ENCODE measurements around the gene WNK2. TPM values are rescaled to one million over a fixed set of nuclear protein-coding genes. Genes with fewer than 3 reads are reported as not detected.
"Not testable (repeated sequence)": the region's sequence is repeated elsewhere in the genome, so short reads cannot be mapped to it uniquely, and the experiment has no call there.

Gene WNK2
- total RNA-seq, 2 experiments from 2014 or later: 3.3 to 4.6 TPM

- H3K27ac Mint-ChIP-seq; H3K27me3 Mint-ChIP-seq; CTCF ChIA-PET; POLR2A ChIA-PET; H3K36me3 Mint-ChIP-seq (ENCODE audit: low read depth); H3K4me3 Mint-ChIP-seq; intact Hi-C loops (cut with DNase I, micrococcal nuclease); ATAC-seq; H3K4me1 Mint-ChIP-seq; DNase-seq: not testable (repeated sequence)
- H3K9me3 Mint-ChIP-seq (ENCODE audit: low read depth): peaks cover 15% of the 10 kb centered on the region
Observed at GRCh38 chr9:93338196-93338595, 154.3 kb downstream of the WNK2 start.

DNA sequence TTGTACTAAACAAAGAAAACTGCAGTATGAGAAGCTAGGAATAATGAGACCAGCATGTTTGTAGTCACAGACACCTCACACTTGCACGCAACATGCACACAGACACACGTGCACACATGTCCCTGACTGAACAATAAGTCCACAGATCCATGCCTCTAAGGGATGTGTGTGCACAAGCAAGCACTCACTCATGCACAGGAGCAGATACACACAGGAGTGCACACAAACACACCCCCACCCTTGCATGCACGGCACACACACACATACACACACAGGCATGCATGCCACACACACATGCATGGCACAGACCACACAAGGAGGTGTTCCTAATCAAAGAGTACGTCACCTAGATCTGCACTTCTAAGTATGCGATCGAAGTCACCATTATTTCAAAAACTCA is 156.2 kb downstream of the WNK2 start:
- POLR2A ChIA-PET: no interaction called here
- H3K4me1 Mint-ChIP-seq: no peaks in the 10 kb centered on the region
- no peak for ATAC-seq
- no peaks in the 10 kb centered on the region for H3K36me3 Mint-ChIP-seq (ENCODE audit: low read depth)
- intact Hi-C loops (cut with DNase I, micrococcal nuclease): no loop called here
- CTCF ChIA-PET: no interaction called here
- peaks cover 9% of the 10 kb centered on the region for H3K27me3 Mint-ChIP-seq
- H3K9me3 Mint-ChIP-seq (ENCODE audit: low read depth): peaks cover 15% of the 10 kb centered on the region
- H3K27ac Mint-ChIP-seq: no peak overlapping the region
- DNase-seq: no peak
- H3K4me3 Mint-ChIP-seq: no peak overlapping the region

DNA sequence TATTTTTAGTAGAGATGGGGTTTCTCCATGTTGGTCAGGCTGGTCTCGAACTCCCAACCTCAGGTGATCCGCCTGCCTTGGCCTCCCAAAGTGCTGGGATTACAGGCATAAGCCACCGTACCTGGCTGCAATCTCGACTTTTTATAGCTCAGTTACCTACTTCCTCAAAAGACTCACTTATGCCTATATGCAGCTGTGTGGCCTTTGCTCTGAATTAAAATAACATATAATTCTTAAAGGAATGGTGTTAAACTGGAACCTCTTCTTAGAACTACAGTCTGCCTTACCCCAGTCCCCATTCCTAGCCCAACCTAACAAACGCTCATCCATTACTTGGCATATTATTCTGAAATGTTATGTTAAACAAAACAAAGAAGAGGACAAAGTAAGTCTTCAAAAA is 157.9 kb downstream of the WNK2 start:
- POLR2A ChIA-PET; intact Hi-C loops (cut with DNase I, micrococcal nuclease); ATAC-seq; H3K36me3 Mint-ChIP-seq (ENCODE audit: low read depth); H3K4me1 Mint-ChIP-seq; H3K27ac Mint-ChIP-seq; H3K4me3 Mint-ChIP-seq; DNase-seq: not testable (repeated sequence)
- H3K27me3 Mint-ChIP-seq: peaks cover 20% of the 10 kb centered on the region
- CTCF ChIA-PET: interaction anchor here (0.6 kb wide), 1 partner anchor 361 kb away, joined by 3 read pairs; no protein-coding TSS in a partner anchor
- H3K9me3 Mint-ChIP-seq (ENCODE audit: low read depth): peaks cover 15% of the 10 kb centered on the region

DNA sequence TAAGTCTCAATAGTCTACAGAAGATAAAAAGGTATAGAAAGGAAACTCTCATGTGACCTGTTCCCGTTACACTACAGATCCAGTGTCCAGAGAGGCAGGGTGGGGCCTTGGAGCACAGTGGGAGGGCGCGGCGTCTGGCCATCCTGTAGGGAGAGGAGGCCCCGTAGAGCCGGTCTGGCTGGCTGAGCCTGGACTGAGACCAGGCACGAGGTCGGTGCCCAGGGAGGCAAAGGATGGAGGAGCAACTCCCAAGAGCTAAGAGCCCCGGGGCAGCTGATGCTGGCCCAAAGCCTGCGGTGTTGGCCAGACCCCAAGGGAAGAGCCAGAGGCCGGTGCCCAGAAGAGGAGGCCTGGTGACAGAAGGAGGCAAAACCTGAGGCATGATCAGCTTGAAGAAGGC is 158.5 kb downstream of the WNK2 start:
- Mint-ChIP-seq H3K9me3 (ENCODE audit: low read depth) (peaks cover 15% of the 10 kb centered on the region), H3K27me3 (peaks cover 20% of the 10 kb centered on the region)
- CTCF ChIA-PET: interaction anchor here (0.6 kb wide), 1 partner anchor 362 kb away, joined by 3 read pairs; no protein-coding TSS in a partner anchor
- H3K4me3 Mint-ChIP-seq; DNase-seq; intact Hi-C loops (cut with DNase I, micrococcal nuclease); H3K27ac Mint-ChIP-seq; POLR2A ChIA-PET; H3K36me3 Mint-ChIP-seq (ENCODE audit: low read depth); ATAC-seq; H3K4me1 Mint-ChIP-seq: not testable (repeated sequence)

DNA sequence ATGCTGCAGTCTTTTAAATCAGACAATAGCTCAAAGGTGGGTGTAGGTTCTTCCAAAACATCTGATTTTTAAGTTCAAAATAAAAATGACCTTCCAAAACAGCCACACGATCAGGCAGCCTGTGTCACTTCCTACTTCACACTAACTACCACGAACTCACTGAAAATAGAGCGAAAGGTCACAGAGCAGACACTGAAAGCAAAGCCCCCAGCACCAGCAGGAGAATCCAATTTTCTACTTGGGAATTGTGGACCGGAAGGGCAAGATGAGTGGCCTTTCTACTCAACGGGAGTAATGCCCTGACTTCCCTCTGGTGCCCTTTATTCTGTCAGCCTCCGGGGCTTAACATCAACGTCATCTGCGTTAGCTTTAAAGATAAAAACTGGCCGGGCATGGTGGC is 159.7 kb downstream of the WNK2 start:
- ATAC-seq (no peak), DNase-seq (no peak)
- Mint-ChIP-seq H3K27me3 (peaks cover 22% of the 10 kb centered on the region), H3K27ac (no peak overlapping the region), H3K9me3 (ENCODE audit: low read depth) (peaks cover 3% of the 10 kb centered on the region), H3K4me3 (no peak overlapping the region), H3K36me3 (ENCODE audit: low read depth) (no peaks in the 10 kb centered on the region), H3K4me1 (peaks cover 3% of the 10 kb centered on the region)
- ChIA-PET CTCF (interaction anchor here (0.6 kb wide), 1 partner anchor 16 kb away, joined by 3 read pairs; no protein-coding TSS in a partner anchor), POLR2A (no interaction called here)
- intact Hi-C loops (cut with DNase I, micrococcal nuclease): no loop called here

DNA sequence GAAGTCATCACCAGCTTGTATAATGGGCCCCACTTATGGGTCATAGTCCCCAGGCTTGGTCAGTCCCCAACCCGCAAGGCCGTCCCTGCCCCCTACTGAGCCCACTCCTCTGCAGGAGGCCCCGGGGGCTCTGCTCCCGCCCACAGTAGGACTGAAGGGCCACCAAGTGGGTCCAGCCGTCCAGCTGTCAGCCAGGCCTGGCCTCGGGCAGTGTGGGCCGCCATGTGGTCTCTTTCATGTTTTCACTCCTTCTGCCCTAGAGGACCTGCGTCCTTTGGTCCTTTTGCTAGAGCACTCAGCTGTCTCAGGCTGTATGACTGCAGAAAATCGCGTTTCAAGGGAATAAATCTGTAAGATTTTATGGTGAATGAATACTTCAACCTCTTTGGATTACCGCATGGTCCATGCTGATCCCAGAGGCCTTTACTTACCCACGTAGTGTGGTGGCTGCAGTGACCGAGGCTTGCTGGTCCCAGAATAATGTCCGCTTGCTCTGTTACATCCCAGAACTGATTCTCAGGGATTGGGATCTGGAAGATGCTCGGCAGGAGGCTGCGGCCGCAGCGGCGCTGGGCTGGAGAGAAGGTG is 161.8 kb downstream of the WNK2 start:
- peaks cover 3% of the 10 kb centered on the region for H3K4me1 Mint-ChIP-seq
- POLR2A ChIA-PET: no interaction called here

GRCh38 chr9:93346231-93347112 is 162.5 kb downstream of the WNK2 start:
- Mint-ChIP-seq H3K9me3 (ENCODE audit: low read depth) (no peaks in the 10 kb centered on the region), H3K27ac (no peak overlapping the region), H3K36me3 (ENCODE audit: low read depth) (no peaks in the 10 kb centered on the region), H3K4me3 (peak overlapping the region; percentile 51), H3K4me1 (peaks cover 3% of the 10 kb centered on the region), H3K27me3 (peaks cover 27% of the 10 kb centered on the region)
- ChIA-PET POLR2A (no interaction called here), CTCF (interaction anchor here (0.6 to 1.0 kb wide), 2 partner anchors 12 to 171 kb away, joined by 3 to 4 read pairs; no protein-coding TSS in a partner anchor)
- DNase-seq (peak; percentile 30), ATAC-seq (no peak)
- intact Hi-C loops (cut with DNase I, micrococcal nuclease): no loop called here

More for the DNA sequence above, 161.8 kb downstream of the WNK2 start:
- no peak overlapping the region for H3K4me3 Mint-ChIP-seq
- intact Hi-C loops (cut with DNase I, micrococcal nuclease): no loop called here
- no peaks in the 10 kb centered on the region for H3K9me3 Mint-ChIP-seq (ENCODE audit: low read depth)
- H3K27me3 Mint-ChIP-seq: peaks cover 28% of the 10 kb centered on the region
- no peak overlapping the region for H3K27ac Mint-ChIP-seq
- no peaks in the 10 kb centered on the region for H3K36me3 Mint-ChIP-seq (ENCODE audit: low read depth)
- DNase-seq: no peak
- CTCF ChIA-PET: interaction anchor here (0.7 to 1.0 kb wide), 2 partner anchors 12 to 1250 kb away, joined by 3 to 4 read pairs; no protein-coding TSS in a partner anchor
- no peak for ATAC-seq

- H3K4me3 Mint-ChIP-seq; H3K27ac Mint-ChIP-seq; CTCF ChIA-PET; H3K36me3 Mint-ChIP-seq (ENCODE audit: low read depth); POLR2A ChIA-PET; ATAC-seq; H3K9me3 Mint-ChIP-seq (ENCODE audit: low read depth); DNase-seq; intact Hi-C loops (cut with DNase I, micrococcal nuclease); H3K4me1 Mint-ChIP-seq: not testable (repeated sequence)
- peaks cover 27% of the 10 kb centered on the region for H3K27me3 Mint-ChIP-seq
Observed at GRCh38 chr9:93347371-93347975, 163.5 kb downstream of the WNK2 start.

DNA sequence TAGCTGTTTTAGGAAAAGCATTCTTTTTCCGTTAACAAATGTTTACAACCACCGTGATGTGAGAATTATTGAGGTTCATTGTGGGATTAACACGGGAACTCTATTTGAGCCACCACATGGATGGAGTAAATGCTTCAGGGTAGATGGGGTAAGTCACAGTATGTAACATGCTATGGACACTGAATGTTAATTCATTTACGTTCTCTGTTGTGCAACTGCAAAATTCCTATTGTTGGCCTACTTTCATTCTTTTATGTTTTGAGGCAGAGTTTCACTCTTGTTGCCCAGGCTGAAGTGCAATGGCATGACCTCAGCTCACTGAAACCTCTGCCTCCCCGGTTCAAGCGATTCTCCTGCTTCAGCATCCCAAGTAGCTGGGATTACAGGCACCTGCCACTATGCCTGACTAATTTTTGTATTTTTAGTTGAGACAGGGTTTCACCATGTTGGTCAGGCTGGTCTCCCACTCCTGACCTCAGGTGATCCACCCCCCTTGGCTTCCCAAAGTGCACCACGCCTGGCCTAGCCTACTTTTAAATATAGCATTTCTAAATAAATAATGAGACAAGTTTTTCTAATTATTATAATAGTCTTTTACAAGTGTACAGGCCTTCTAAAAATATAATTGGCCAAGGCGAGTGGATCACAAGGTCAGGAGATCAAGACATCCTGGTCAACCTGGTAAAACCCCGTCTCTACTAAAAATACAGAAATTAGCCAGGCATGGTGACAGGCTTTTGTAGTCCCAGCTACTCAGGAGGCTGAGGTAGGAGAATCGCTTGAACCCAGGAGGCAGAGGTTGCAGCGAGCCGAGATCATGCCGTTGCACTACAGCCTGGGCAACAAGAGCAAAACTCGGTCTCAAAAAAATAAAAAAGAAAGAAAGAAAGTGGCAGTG is 169.7 kb downstream of the WNK2 start:
- ATAC-seq: not testable (repeated sequence)

DNA sequence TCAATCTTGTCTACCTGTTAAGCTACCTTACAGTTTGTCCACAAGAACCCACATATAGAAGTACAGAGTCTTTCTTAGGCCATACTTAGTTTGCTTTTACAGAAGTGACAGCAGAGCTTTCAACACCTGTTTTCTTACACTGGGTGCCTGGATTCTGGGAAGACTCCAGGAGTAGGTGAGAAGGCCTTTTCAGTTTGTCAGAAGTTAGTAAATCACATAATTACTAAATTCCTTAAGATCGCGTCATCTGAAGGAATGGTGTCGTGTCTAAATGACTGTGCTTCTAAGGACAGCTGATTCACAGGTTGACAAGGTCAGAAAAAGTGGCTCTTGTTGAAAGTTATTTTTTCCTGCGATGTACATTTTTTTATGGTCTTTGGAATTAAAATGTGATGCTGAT is 170.5 kb downstream of the WNK2 start:
- DNase-seq: no peak
- Mint-ChIP-seq H3K9me3 (ENCODE audit: low read depth) (no peaks in the 10 kb centered on the region), H3K27ac (no peak overlapping the region), H3K4me3 (no peak overlapping the region), H3K4me1 (peaks cover 9% of the 10 kb centered on the region), H3K27me3 (no peaks in the 10 kb centered on the region), H3K36me3 (ENCODE audit: low read depth) (no peaks in the 10 kb centered on the region)
- intact Hi-C loops (cut with DNase I, micrococcal nuclease): no loop called here
- CTCF ChIA-PET: no interaction called here
- POLR2A ChIA-PET: no interaction called here
- ATAC-seq: no peak

More for the DNA sequence above, 169.7 kb downstream of the WNK2 start:
- H3K27me3 Mint-ChIP-seq; H3K4me3 Mint-ChIP-seq; intact Hi-C loops (cut with DNase I, micrococcal nuclease); H3K4me1 Mint-ChIP-seq; CTCF ChIA-PET; DNase-seq; H3K9me3 Mint-ChIP-seq (ENCODE audit: low read depth); H3K36me3 Mint-ChIP-seq (ENCODE audit: low read depth); H3K27ac Mint-ChIP-seq; POLR2A ChIA-PET: not testable (repeated sequence)

DNA sequence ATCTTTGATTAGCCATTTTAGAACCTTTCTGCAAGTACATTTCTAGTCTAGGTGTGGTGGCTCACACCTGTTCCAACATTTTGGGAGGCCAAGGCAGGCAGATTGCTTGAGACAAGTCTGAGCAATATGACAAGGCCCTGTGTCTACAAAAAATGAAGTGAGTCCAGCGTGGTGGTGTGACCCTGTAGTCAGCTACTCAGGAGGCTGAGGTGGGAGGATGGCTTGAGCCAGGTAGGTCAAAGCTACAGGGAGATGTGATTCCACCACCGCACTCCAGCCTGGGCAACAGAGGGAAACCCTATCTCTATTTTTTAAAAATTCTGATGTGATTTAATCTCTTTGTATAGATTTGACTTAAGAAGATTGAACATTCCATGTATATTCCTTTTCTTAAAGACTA is 171.9 kb downstream of the WNK2 start:
- CTCF ChIA-PET: interaction anchor here (0.7 kb wide), 1 partner anchor 591 kb away, joined by 3 read pairs; no protein-coding TSS in a partner anchor
- Mint-ChIP-seq H3K4me1 (peaks cover 9% of the 10 kb centered on the region), H3K4me3 (no peak overlapping the region), H3K27me3 (no peaks in the 10 kb centered on the region), H3K27ac (no peak overlapping the region), H3K36me3 (ENCODE audit: low read depth) (no peaks in the 10 kb centered on the region), H3K9me3 (ENCODE audit: low read depth) (peaks cover 2% of the 10 kb centered on the region)
- DNase-seq (no peak), ATAC-seq (no peak)
- POLR2A ChIA-PET: no interaction called here
- intact Hi-C loops (cut with DNase I, micrococcal nuclease): no loop called here
